ENCODE data around the gene IL6R. TPM values are rescaled to one million over a fixed set of nuclear protein-coding genes. Genes with fewer than 3 reads are reported as not detected.

The IL6R gene
- total RNA-seq, 2 experiments from 2014 or later: 2.2 to 2.5 TPM

- peaks cover 52% of the 10 kb centered on the region for H3K4me1 Mint-ChIP-seq (ENCODE audit: low read depth)
- POLR2A ChIA-PET: interaction anchor here (0.8 to 6.5 kb wide), 3 partner anchors 9 to 30 kb away, joined by 3 to 39 read pairs (median 4); no protein-coding TSS in a partner anchor
- no peaks in the 10 kb centered on the region for H3K9me3 Mint-ChIP-seq
- H3K4me3 Mint-ChIP-seq: no peak overlapping the region
- no peaks in the 10 kb centered on the region for H3K27me3 Mint-ChIP-seq
- DNase-seq (no peak), ATAC-seq (no peak)
- intact Hi-C loops (cut with micrococcal nuclease): no loop called here
- CTCF ChIA-PET: interaction anchor here (1.7 kb wide), 1 partner anchor 10 kb away, joined by 7 read pairs; no protein-coding TSS in a partner anchor
- H3K27ac Mint-ChIP-seq: no peak overlapping the region
- no peaks in the 10 kb centered on the region for H3K36me3 Mint-ChIP-seq (ENCODE audit: low read depth)
- no peak for TF ChIP-seq CTCF (IDR thresholded peaks at IDR 0.05)
These were observed 11.6 kb downstream of the IL6R start for GRCh38 chr1:154416471-154417337.

GRCh38 chr1:154417338-154417608 is 12.1 kb downstream of the IL6R start:
- TF ChIP-seq CTCF (IDR thresholded peaks at IDR 0.05): no peak
- DNase-seq (no peak), ATAC-seq (no peak)
- Mint-ChIP-seq H3K27me3 (no peaks in the 10 kb centered on the region), H3K9me3 (no peaks in the 10 kb centered on the region), H3K4me1 (ENCODE audit: low read depth) (peaks cover 55% of the 10 kb centered on the region), H3K4me3 (no peak overlapping the region), H3K36me3 (ENCODE audit: low read depth) (no peaks in the 10 kb centered on the region), H3K27ac (no peak overlapping the region)
- POLR2A ChIA-PET: interaction anchor here (1.8 to 6.5 kb wide), 2 partner anchors 9 to 31 kb away, joined by 4 to 39 read pairs; no protein-coding TSS in a partner anchor
- CTCF ChIA-PET: interaction anchor here (0.8 to 1.7 kb wide), 2 partner anchors 10 to 21 kb away, joined by 3 to 7 read pairs; no protein-coding TSS in a partner anchor
- intact Hi-C loops (cut with micrococcal nuclease): no loop called here

GRCh38 chr1:154418062-154418921 is 13.1 kb downstream of the IL6R start:
- Mint-ChIP-seq H3K4me1 (ENCODE audit: low read depth) (peaks cover 64% of the 10 kb centered on the region), H3K4me3 (no peak overlapping the region), H3K27me3 (no peaks in the 10 kb centered on the region), H3K27ac (peak overlapping the region; percentile 87), H3K9me3 (no peaks in the 10 kb centered on the region), H3K36me3 (ENCODE audit: low read depth) (no peaks in the 10 kb centered on the region)
- ChIA-PET POLR2A (interaction anchor here (0.6 to 6.5 kb wide), 4 partner anchors 10 to 252 kb away, joined by 4 to 39 read pairs (median 4); no protein-coding TSS in a partner anchor), CTCF (interaction anchor here (0.8 to 3.1 kb wide), 4 partner anchors 10 to 61 kb away, joined by 3 to 20 read pairs (median 6); no protein-coding TSS in a partner anchor)
- peak; percentile 48 for DNase-seq
- intact Hi-C loops (cut with micrococcal nuclease): no loop called here
- ATAC-seq: peak; percentile 29
- TF ChIP-seq CTCF (IDR thresholded peaks at IDR 0.05): no peak

GRCh38 chr1:154418923-154419619 is 13.9 kb downstream of the IL6R start:
- no peak for TF ChIP-seq CTCF (IDR thresholded peaks at IDR 0.05)
- POLR2A ChIA-PET: interaction anchor here (1.0 to 6.5 kb wide), 5 partner anchors 7 to 23 kb away, joined by 3 to 39 read pairs (median 5); no protein-coding TSS in a partner anchor
- Mint-ChIP-seq H3K36me3 (ENCODE audit: low read depth) (no peaks in the 10 kb centered on the region), H3K4me1 (ENCODE audit: low read depth) (peaks cover 67% of the 10 kb centered on the region), H3K27me3 (no peaks in the 10 kb centered on the region), H3K9me3 (no peaks in the 10 kb centered on the region), H3K27ac (peak overlapping the region; percentile 87), H3K4me3 (peak overlapping the region; percentile 52)
- DNase-seq (no peak), ATAC-seq (no peak)
- intact Hi-C loops (cut with micrococcal nuclease): no loop called here
- CTCF ChIA-PET: interaction anchor here (0.8 to 3.1 kb wide), 7 partner anchors 8 to 84 kb away, joined by 3 to 20 read pairs (median 3); no protein-coding TSS in a partner anchor
